CD14-positive monocyte (primary cell): ENCODE measurements around the gene HS3ST3B1. TPM values are rescaled to one million over a fixed set of nuclear protein-coding genes. Genes with fewer than 3 reads are reported as not detected.

Source experiments
- DNase-seq, 3 donors: peaks; one replicate each; pipeline ENCODE4 v3.0.0-alpha.2; 2011 to 2022
- H2AFZ ChIP-seq: 2 replicates; pipeline ENCODE4 v1.6.0; 2012; ENCODE audit warnings: mild to moderate bottlenecking, low read depth, low read length, inconsistent platforms; ENCODE audit not compliant: insufficient read depth, poor library complexity, severe bottlenecking
- H3K27ac ChIP-seq, 2 donors: 1 replicate in 1 of 2; 2 replicates in 1 of 2; pipeline ENCODE4 v1.5.1; 2012 to 2013; ENCODE audit warnings: low read length in 2 of 2, control low read depth in 1 of 2, inconsistent platforms in 1 of 2, low read depth in 1 of 2, mild to moderate bottlenecking in 1 of 2
- H3K27me3 ChIP-seq, 2 donors: one replicate each; pipeline versions ENCODE4 v1.6.0 to v1.6.1; 2011 to 2013; ENCODE audit warnings: low read length in 2 of 2; ENCODE audit not compliant: control insufficient read depth in 2 of 2, insufficient read depth in 2 of 2
- H3K36me3 ChIP-seq, 2 donors: replicated peaks in 1 of 2; 1 replicate in 1 of 2; 2 replicates in 1 of 2; pipeline versions ENCODE4 v1.5.1 to v1.6.1; 2012 to 2013; ENCODE audit warnings: low read length in 2 of 2, control low read depth in 1 of 2, inconsistent platforms in 1 of 2, mild to moderate bottlenecking in 1 of 2; ENCODE audit not compliant: insufficient read depth in 2 of 2, control insufficient read depth in 1 of 2
- H3K4me1 ChIP-seq, 2 donors: 1 replicate in 1 of 2; 2 replicates in 1 of 2; pipeline versions ENCODE4 v1.5.1 to v1.6.1; 2012 to 2013; ENCODE audit warnings: low read length in 2 of 2, control low read depth in 1 of 2, inconsistent platforms in 1 of 2, mild to moderate bottlenecking in 1 of 2, moderate library complexity in 1 of 2; ENCODE audit not compliant: insufficient read depth in 2 of 2, control insufficient read depth in 1 of 2
- H3K4me2 ChIP-seq: replicated peaks from 2 replicates; pipeline ENCODE3; 2012; ENCODE audit warnings: low read length, moderate library complexity, mild to moderate bottlenecking; ENCODE audit not compliant: poor library complexity, severe bottlenecking; ENCODE audit errors: extremely low read depth
- H3K4me3 ChIP-seq, 3 experiments: fragments of 200-600 bp in 1 of 3; sonication (generic) in 1 of 3; replicated peaks in 1 of 3; 1 replicate in 2 of 3; 2 replicates in 1 of 3; pipeline ENCODE4 v1.5.1; 2011 to 2013; ENCODE audit warnings: low read length in 3 of 3, mild to moderate bottlenecking in 3 of 3, control low read depth in 2 of 3, low read depth in 2 of 3, inconsistent platforms in 1 of 3, moderate library complexity in 1 of 3
- H3K79me2 ChIP-seq: 2 replicates; pipeline ENCODE4 v1.6.0; 2012; ENCODE audit warnings: mild to moderate bottlenecking, control low read depth, inconsistent platforms, low read length, moderate library complexity; ENCODE audit not compliant: insufficient read depth
- H3K9ac ChIP-seq: 2 replicates; pipeline ENCODE4 v1.6.0; 2017; ENCODE audit warnings: low read length, mild to moderate bottlenecking; ENCODE audit not compliant: insufficient read depth, poor library complexity, severe bottlenecking
- H3K9me3 ChIP-seq, 2 donors: replicated peaks in 1 of 2; 1 replicate in 1 of 2; 2 replicates in 1 of 2; pipeline versions ENCODE4 v1.5.1 to v1.6.1; 2012 to 2013; ENCODE audit warnings: low read length in 2 of 2, control low read depth in 1 of 2; ENCODE audit not compliant: control insufficient read depth in 1 of 2, insufficient read depth in 1 of 2
- H4K20me1 ChIP-seq: 2 replicates; pipeline ENCODE4 v1.6.0; 2012; ENCODE audit warnings: mild to moderate bottlenecking, low read length, control low read depth, moderate library complexity; ENCODE audit not compliant: insufficient read depth
- H3K27ac Mint-ChIP-seq, 7 donors: one replicate each; pipeline ENCODE4 v1.8.0; 2020; ENCODE audit warnings: mild to moderate bottlenecking in 7 of 7, mixed read lengths in 7 of 7, moderate library complexity in 6 of 7, inconsistent platforms in 2 of 7
- H3K27me3 Mint-ChIP-seq, 3 donors: one replicate each; pipeline ENCODE4 v1.8.0; 2021 to 2022; ENCODE audit warnings: low read depth in 3 of 3, mild to moderate bottlenecking in 3 of 3, mixed read lengths in 3 of 3, moderate library complexity in 3 of 3, inconsistent platforms in 1 of 3
- H3K36me3 Mint-ChIP-seq, 2 donors: one replicate each; pipeline ENCODE4 v1.8.0; 2020; ENCODE audit warnings: mixed read lengths in 2 of 2, inconsistent platforms in 1 of 2, mild to moderate bottlenecking in 1 of 2
- H3K4me1 Mint-ChIP-seq: one replicate; pipeline ENCODE4 v1.8.0; 2020; ENCODE audit warnings: mild to moderate bottlenecking, mixed read lengths
- H3K4me3 Mint-ChIP-seq, 2 donors: one replicate each; pipeline ENCODE4 v1.8.0; 2020; ENCODE audit warnings: mild to moderate bottlenecking in 2 of 2, mixed read lengths in 2 of 2, moderate library complexity in 1 of 2
- H3K9me3 Mint-ChIP-seq, 7 donors: one replicate each; pipeline ENCODE4 v1.8.0; 2020 to 2022; ENCODE audit warnings: mixed read lengths in 7 of 7, mild to moderate bottlenecking in 6 of 7, moderate library complexity in 6 of 7, inconsistent platforms in 2 of 7
- WGBS: methylation state at CpG from one replicate; pipeline ENCODE4 v1.1.5; 2013; ENCODE audit warnings: missing lambda C conversion rate; ENCODE audit not compliant: insufficient coverage; 5-methylcytosine and 5-hydroxymethylcytosine counted together
- intact Hi-C, 2 donors: fragments of 100-400 bp; cut with micrococcal nuclease; formaldehyde crosslinking; loops; one replicate each; pipeline versions ENCODE4 v1.15.0 to v1.15.1; 2023
- polyA plus RNA-seq, 3 donors: library from polyadenylated mRNA; depleted of rRNA in 1 of 3; unstranded in 2 of 3; stranded (reverse) in 1 of 3; fragments of 300-500 nt in 2 of 3; fragments of >200 nt in 1 of 3; fragmentation: Illumina TruSeq in 2 of 3; gene quantifications; 1 replicate in 2 of 3; 2 replicates in 1 of 3; pipeline ENCODE4 v1.2.3, GENCODE V29; 2012 to 2021
- TF ChIP-seq, protein P1 (sequence below): fragments of 200-600 bp; IDR thresholded peaks from one replicate; pipeline ENCODE4 v1.8.0; 2022; ENCODE audit warnings: antibody characterized with exemption, mild to moderate bottlenecking

The HS3ST3B1 gene
- polyA plus RNA-seq, 3 donors, result 0.09 to 0.73 (median 0.32) TPM

DNA sequence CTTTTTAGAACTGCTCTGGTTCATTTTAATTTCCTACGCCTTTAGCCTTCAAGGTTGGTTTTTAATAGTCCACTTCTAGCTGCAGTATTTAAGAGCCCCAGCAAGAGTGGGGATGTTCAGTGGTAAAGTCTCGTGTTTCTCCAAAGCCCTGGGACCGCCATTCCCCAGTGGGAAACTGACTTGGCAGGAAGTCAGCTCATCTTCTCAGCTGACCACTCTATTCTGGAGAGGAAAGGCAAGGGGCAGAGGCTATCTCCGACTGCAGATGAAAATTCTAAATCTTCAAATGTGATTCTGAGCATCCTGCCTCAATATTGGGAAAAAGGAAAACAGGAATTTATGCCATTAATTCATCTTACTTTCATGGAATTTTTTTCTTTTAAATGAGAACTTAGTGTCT, 35.5 kb downstream of the HS3ST3B1 start:
- Histone ChIP-seq H2AFZ (no peak overlapping the region), H3K4me3 (no peak overlapping the region), H3K4me1 (peaks cover 12 to 13% of the 10 kb centered on the region in 2 donors), H3K27me3 (no peaks in the 10 kb centered on the region), H3K9ac (no peak overlapping the region), H3K36me3 (no peaks in the 10 kb centered on the region), H3K9me3 (no peaks in the 10 kb centered on the region), H3K27ac (no peak overlapping the region), H3K79me2 (no peaks in the 10 kb centered on the region), H4K20me1 (no peaks in the 10 kb centered on the region), H3K4me2 (no peak overlapping the region)
- peaks cover 0 to 2% (median 1%) of the 10 kb centered on the region in 3 donors for H3K27me3 Mint-ChIP-seq
- intact Hi-C loops, result no loop called here
- peak overlapping the region in 1 of 7 donors; percentile 61 for H3K27ac Mint-ChIP-seq
- 100% methylated on average over 1 of the region's 4 CpGs for WGBS
- H3K4me3 Mint-ChIP-seq, result no peak overlapping the region
- peaks cover 0 to 9% of the 10 kb centered on the region in 2 donors for H3K36me3 Mint-ChIP-seq
- no peak for DNase-seq
- peaks cover 0 to 3% (median 0%) of the 10 kb centered on the region in 7 donors for H3K9me3 Mint-ChIP-seq
- peaks cover 24% of the 10 kb centered on the region for H3K4me1 Mint-ChIP-seq
- TF ChIP-seq, protein P1, sequence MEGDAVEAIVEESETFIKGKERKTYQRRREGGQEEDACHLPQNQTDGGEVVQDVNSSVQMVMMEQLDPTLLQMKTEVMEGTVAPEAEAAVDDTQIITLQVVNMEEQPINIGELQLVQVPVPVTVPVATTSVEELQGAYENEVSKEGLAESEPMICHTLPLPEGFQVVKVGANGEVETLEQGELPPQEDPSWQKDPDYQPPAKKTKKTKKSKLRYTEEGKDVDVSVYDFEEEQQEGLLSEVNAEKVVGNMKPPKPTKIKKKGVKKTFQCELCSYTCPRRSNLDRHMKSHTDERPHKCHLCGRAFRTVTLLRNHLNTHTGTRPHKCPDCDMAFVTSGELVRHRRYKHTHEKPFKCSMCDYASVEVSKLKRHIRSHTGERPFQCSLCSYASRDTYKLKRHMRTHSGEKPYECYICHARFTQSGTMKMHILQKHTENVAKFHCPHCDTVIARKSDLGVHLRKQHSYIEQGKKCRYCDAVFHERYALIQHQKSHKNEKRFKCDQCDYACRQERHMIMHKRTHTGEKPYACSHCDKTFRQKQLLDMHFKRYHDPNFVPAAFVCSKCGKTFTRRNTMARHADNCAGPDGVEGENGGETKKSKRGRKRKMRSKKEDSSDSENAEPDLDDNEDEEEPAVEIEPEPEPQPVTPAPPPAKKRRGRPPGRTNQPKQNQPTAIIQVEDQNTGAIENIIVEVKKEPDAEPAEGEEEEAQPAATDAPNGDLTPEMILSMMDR, result no peak

DNA sequence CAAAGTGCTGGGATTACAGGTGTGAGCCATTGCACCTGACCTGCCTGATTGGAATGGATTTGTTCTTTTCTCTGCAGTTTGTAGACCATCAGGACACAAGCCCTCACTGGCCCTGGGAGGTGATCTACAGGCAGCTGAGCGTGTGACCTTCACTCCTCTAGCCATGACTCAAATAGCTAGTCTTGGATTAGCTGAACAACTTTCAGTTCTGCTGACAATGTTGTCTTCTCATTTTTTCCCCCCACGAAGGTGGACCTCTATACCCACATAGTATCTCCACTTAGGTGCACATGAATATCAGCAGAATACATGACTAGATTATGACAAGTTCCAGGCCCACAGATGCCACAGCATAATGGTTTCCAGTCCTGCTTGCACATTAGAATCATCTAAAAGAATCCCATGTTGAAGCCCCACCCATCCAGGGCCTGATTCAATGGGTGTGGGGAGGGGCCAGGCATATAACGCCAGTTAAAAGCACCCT, 36.8 kb downstream of the HS3ST3B1 start:
- Histone ChIP-seq H3K79me2 (no peaks in the 10 kb centered on the region), H3K27ac (no peak overlapping the region), H3K4me1 (peaks cover 12 to 13% of the 10 kb centered on the region in 2 donors), H2AFZ (no peak overlapping the region), H3K36me3 (no peaks in the 10 kb centered on the region), H3K9me3 (no peaks in the 10 kb centered on the region), H3K27me3 (no peaks in the 10 kb centered on the region), H3K9ac (no peak overlapping the region), H3K4me3 (no peak overlapping the region), H3K4me2 (no peak overlapping the region), H4K20me1 (no peaks in the 10 kb centered on the region)
- no peak for DNase-seq
- Mint-ChIP-seq H3K4me1 (peaks cover 24% of the 10 kb centered on the region), H3K4me3 (no peak overlapping the region), H3K9me3 (peaks cover 0 to 3% (median 0%) of the 10 kb centered on the region in 7 donors), H3K36me3 (peaks cover 0 to 9% of the 10 kb centered on the region in 2 donors), H3K27me3 (peaks cover 0 to 2% (median 1%) of the 10 kb centered on the region in 3 donors), H3K27ac (peak overlapping the region in 2 of 7 donors; percentile 17 to 61)
- WGBS, result 96% methylated on average over 3 of the region's 3 CpGs
- intact Hi-C loops, result no loop called here
- TF ChIP-seq, protein P1, result no peak
